ENCODE results near the gene CLRN2.

GRCh38 chr4:17516980-17517379 is 2.0 kb downstream of the CLRN2 start:
- no peak for TF ChIP-seq CTCF (IDR thresholded peaks at IDR 0.05)
- no peak for TF ChIP-seq ZFX (IDR thresholded peaks at IDR 0.05; ENCODE audit: borderline replicate concordance)
